K562 (cell line): ENCODE results near the gene DOCK1. TPM values are rescaled to one million over a fixed set of nuclear protein-coding genes. Genes with fewer than 3 reads are reported as not detected.

ENCODE experiments used
- CEBPG ChIP-seq, 3 experiments: fragments of 200-800 bp in 1 of 3; sonication (Bioruptor generic) in 1 of 3; sonication (generic) in 1 of 3; formaldehyde crosslinking in 1 of 3; IDR thresholded peaks in 2 of 3; conservative IDR thresholded peaks in 1 of 3; 2 replicates each; pipeline versions ENCODE4 v1.6.1 to v1.8.0; 2016 to 2022; ENCODE audit warnings: missing compliant biosample characterization in 2 of 3, missing genetic modification characterization in 2 of 3, mild to moderate bottlenecking in 1 of 3, missing genetic modification reagents in 1 of 3
- ETS2 ChIP-seq: IDR thresholded peaks from 2 replicates; pipeline ENCODE4 v1.6.1; 2016; ENCODE audit warnings: borderline replicate concordance, missing genetic modification characterization, mild to moderate bottlenecking, moderate library complexity, missing compliant biosample characterization; ENCODE audit not compliant: poor library complexity, severe bottlenecking
- KDM4B ChIP-seq, 2 experiments: fragments of 450-650 bp in 1 of 2; sonication (generic) in 1 of 2; IDR thresholded peaks; 2 replicates each; pipeline ENCODE4 v1.6.1; 2016 to 2017; ENCODE audit warnings: borderline replicate concordance in 2 of 2, antibody characterized with exemption in 1 of 2, low read depth in 1 of 2, mild to moderate bottlenecking in 1 of 2
- LEF1 ChIP-seq: fragments of 450-650 bp; IDR thresholded peaks from 2 replicates; pipeline ENCODE4 v1.6.1; 2016; ENCODE audit warnings: mild to moderate bottlenecking
- NFYB ChIP-seq: IDR thresholded peaks from 2 replicates; pipeline ENCODE4 v1.6.1; 2011; ENCODE audit warnings: mild to moderate bottlenecking, moderate library complexity; ENCODE audit not compliant: insufficient read length; ENCODE audit errors: extremely low read depth
- PHB ChIP-seq: fragments of 250-450 bp; sonication (Bioruptor Pico); IDR thresholded peaks from 2 replicates; pipeline ENCODE4 v1.5.0; 2021
- TARDBP ChIP-seq: fragments of 450-650 bp; IDR thresholded peaks from 2 replicates; pipeline ENCODE4 v1.6.1; 2016
- polyA plus RNA-seq, 8 experiments: library from polyadenylated mRNA; depleted of rRNA in 4 of 8; stranded (reverse) in 5 of 8; unstranded in 3 of 8; fragments of >200 nt; fragmentation: Nextera tagmentation in 2 of 8; fragmentation: Illumina TruSeq in 1 of 8; extraction: Ambion mirVana in 2 of 8; extraction: Trizol in 1 of 8; gene quantifications; 2 replicates each; pipeline versions ENCODE4 v1.2.1 to v1.2.3, GENCODE V29; 2011 to 2014; ENCODE audit warnings: inconsistent platforms in 1 of 8, missing spikeins in 1 of 8
- total RNA-seq, 7 experiments: library from RNA; depleted of rRNA in 6 of 7; stranded (reverse); fragments of >200 nt in 6 of 7; fragmentation: Illumina TruSeq in 2 of 7; extraction: Trizol in 2 of 7; gene quantifications; 2 replicates each; pipeline versions ENCODE4 v1.2.1 to v1.2.3, GENCODE V29; 2011 to 2021; ENCODE audit warnings: low replicate concordance in 1 of 7
- TF ChIP-seq, protein P1 (sequence below): sonication (generic); formaldehyde crosslinking; IDR thresholded peaks from 2 replicates; pipeline ENCODE4 v1.8.0; 2022; ENCODE audit warnings: mild to moderate bottlenecking, missing genetic modification reagents
- TF ChIP-seq, protein P2 (sequence below), 2 experiments: fragments of 150-350 bp in 1 of 2; IDR thresholded peaks; 2 replicates each; pipeline ENCODE4 v1.6.1; 2012 to 2016; ENCODE audit warnings: low read depth in 2 of 2, low read length in 2 of 2, mild to moderate bottlenecking in 1 of 2, moderate library complexity in 1 of 2
- TF ChIP-seq, protein P3 (sequence below): sonication (generic); formaldehyde crosslinking; IDR thresholded peaks from 2 replicates; pipeline ENCODE4 v1.4.0; 2020; ENCODE audit warnings: mild to moderate bottlenecking, missing genetic modification reagents
- TF ChIP-seq, protein P4 (sequence below): fragments of 450-650 bp; IDR thresholded peaks from 2 replicates; pipeline ENCODE4 v1.7.1; 2018; ENCODE audit warnings: mild to moderate bottlenecking, low read depth; ENCODE audit not compliant: partially characterized antibody
- TF ChIP-seq, protein P5 (sequence below): fragments of 450-650 bp; formaldehyde crosslinking; IDR thresholded peaks from 2 replicates; pipeline ENCODE4 v1.4.0; 2022; ENCODE audit warnings: missing genetic modification characterization
- TF ChIP-seq, protein P6 (sequence below): sonication (generic); formaldehyde crosslinking; IDR thresholded peaks from 2 replicates; pipeline ENCODE4 v1.8.1; 2023; ENCODE audit warnings: mild to moderate bottlenecking, missing genetic modification reagents

Gene DOCK1
- total and polyA plus RNA-seq, 9 of the 15 experiments (the other 6 are each of a cell fraction or from before 2014, with no cell fraction given), result 0.31 TPM; not detected in 8

DNA sequence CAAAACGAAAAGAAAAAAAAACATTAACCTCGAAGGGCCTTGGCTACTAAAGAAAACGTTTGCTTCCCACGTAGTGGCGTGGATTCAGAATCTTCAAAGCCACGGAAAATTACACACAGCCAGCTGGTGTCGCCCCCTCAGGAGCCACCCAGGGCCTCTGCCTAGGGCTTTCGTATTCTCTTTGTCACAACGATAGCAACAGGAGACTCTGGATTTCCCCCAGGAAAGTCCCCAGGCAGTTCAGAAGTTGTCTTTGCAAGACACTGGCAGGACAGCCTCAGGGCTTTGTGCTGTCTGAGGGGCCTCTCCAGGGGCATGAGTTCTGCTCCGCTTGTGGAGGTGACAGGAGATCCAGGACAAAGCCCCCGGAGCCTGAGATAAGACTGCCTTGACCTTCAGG, 441.4 kb downstream of the DOCK1 start (continued):
- TF ChIP-seq, protein P1, sequence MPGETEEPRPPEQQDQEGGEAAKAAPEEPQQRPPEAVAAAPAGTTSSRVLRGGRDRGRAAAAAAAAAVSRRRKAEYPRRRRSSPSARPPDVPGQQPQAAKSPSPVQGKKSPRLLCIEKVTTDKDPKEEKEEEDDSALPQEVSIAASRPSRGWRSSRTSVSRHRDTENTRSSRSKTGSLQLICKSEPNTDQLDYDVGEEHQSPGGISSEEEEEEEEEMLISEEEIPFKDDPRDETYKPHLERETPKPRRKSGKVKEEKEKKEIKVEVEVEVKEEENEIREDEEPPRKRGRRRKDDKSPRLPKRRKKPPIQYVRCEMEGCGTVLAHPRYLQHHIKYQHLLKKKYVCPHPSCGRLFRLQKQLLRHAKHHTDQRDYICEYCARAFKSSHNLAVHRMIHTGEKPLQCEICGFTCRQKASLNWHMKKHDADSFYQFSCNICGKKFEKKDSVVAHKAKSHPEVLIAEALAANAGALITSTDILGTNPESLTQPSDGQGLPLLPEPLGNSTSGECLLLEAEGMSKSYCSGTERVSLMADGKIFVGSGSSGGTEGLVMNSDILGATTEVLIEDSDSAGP (CRISPR knock-in tag), result no peak
- TF ChIP-seq TARDBP (no peak), PHB (CRISPR knock-in tag) (no peak), KDM4B (IDR thresholded peaks at IDR 0.05; ENCODE audit: borderline replicate concordance in 2 of 2, low read depth in 1 of 2) (no peak), LEF1 (no peak), NFYB (no peak), ETS2 (no peak), CEBPG (CRISPR knock-in tag; IDR thresholded peaks at IDR 0.05) (no peak), CEBPG (tag; conservative IDR thresholded peaks at IDR 0.05 in 1 of 2, IDR thresholded peaks at IDR 0.05 in 1 of 2) (no peak)
- TF ChIP-seq, protein P2, sequence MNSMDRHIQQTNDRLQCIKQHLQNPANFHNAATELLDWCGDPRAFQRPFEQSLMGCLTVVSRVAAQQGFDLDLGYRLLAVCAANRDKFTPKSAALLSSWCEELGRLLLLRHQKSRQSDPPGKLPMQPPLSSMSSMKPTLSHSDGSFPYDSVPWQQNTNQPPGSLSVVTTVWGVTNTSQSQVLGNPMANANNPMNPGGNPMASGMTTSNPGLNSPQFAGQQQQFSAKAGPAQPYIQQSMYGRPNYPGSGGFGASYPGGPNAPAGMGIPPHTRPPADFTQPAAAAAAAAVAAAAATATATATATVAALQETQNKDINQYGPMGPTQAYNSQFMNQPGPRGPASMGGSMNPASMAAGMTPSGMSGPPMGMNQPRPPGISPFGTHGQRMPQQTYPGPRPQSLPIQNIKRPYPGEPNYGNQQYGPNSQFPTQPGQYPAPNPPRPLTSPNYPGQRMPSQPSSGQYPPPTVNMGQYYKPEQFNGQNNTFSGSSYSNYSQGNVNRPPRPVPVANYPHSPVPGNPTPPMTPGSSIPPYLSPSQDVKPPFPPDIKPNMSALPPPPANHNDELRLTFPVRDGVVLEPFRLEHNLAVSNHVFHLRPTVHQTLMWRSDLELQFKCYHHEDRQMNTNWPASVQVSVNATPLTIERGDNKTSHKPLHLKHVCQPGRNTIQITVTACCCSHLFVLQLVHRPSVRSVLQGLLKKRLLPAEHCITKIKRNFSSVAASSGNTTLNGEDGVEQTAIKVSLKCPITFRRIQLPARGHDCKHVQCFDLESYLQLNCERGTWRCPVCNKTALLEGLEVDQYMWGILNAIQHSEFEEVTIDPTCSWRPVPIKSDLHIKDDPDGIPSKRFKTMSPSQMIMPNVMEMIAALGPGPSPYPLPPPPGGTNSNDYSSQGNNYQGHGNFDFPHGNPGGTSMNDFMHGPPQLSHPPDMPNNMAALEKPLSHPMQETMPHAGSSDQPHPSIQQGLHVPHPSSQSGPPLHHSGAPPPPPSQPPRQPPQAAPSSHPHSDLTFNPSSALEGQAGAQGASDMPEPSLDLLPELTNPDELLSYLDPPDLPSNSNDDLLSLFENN (IDR thresholded peaks at IDR 0.05; ENCODE audit: low read depth in 2 of 2, low read length in 2 of 2), result no peak
- TF ChIP-seq, protein P3, sequence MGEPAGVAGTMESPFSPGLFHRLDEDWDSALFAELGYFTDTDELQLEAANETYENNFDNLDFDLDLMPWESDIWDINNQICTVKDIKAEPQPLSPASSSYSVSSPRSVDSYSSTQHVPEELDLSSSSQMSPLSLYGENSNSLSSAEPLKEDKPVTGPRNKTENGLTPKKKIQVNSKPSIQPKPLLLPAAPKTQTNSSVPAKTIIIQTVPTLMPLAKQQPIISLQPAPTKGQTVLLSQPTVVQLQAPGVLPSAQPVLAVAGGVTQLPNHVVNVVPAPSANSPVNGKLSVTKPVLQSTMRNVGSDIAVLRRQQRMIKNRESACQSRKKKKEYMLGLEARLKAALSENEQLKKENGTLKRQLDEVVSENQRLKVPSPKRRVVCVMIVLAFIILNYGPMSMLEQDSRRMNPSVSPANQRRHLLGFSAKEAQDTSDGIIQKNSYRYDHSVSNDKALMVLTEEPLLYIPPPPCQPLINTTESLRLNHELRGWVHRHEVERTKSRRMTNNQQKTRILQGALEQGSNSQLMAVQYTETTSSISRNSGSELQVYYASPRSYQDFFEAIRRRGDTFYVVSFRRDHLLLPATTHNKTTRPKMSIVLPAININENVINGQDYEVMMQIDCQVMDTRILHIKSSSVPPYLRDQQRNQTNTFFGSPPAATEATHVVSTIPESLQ (CRISPR knock-in tag), result no peak
- TF ChIP-seq, protein P4, sequence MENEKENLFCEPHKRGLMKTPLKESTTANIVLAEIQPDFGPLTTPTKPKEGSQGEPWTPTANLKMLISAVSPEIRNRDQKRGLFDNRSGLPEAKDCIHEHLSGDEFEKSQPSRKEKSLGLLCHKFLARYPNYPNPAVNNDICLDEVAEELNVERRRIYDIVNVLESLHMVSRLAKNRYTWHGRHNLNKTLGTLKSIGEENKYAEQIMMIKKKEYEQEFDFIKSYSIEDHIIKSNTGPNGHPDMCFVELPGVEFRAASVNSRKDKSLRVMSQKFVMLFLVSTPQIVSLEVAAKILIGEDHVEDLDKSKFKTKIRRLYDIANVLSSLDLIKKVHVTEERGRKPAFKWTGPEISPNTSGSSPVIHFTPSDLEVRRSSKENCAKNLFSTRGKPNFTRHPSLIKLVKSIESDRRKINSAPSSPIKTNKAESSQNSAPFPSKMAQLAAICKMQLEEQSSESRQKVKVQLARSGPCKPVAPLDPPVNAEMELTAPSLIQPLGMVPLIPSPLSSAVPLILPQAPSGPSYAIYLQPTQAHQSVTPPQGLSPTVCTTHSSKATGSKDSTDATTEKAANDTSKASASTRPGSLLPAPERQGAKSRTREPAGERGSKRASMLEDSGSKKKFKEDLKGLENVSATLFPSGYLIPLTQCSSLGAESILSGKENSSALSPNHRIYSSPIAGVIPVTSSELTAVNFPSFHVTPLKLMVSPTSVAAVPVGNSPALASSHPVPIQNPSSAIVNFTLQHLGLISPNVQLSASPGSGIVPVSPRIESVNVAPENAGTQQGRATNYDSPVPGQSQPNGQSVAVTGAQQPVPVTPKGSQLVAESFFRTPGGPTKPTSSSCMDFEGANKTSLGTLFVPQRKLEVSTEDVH, result no peak
- TF ChIP-seq, protein P5, sequence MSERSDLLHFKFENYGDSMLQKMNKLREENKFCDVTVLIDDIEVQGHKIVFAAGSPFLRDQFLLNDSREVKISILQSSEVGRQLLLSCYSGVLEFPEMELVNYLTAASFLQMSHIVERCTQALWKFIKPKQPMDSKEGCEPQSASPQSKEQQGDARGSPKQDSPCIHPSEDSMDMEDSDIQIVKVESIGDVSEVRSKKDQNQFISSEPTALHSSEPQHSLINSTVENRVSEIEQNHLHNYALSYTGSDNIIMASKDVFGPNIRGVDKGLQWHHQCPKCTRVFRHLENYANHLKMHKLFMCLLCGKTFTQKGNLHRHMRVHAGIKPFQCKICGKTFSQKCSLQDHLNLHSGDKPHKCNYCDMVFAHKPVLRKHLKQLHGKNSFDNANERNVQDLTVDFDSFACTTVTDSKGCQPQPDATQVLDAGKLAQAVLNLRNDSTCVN, result no peak
- TF ChIP-seq, protein P6, sequence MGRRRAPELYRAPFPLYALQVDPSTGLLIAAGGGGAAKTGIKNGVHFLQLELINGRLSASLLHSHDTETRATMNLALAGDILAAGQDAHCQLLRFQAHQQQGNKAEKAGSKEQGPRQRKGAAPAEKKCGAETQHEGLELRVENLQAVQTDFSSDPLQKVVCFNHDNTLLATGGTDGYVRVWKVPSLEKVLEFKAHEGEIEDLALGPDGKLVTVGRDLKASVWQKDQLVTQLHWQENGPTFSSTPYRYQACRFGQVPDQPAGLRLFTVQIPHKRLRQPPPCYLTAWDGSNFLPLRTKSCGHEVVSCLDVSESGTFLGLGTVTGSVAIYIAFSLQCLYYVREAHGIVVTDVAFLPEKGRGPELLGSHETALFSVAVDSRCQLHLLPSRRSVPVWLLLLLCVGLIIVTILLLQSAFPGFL, result no peak
